ENCODE measurements around the gene GZMM. TPM values are rescaled to one million over a fixed set of nuclear protein-coding genes. Genes with fewer than 3 reads are reported as not detected.
A peak's percentile ranks its signal among the peaks of the same experiment; 100 is the strongest.

The GZMM gene
- total and polyA plus RNA-seq, 2 of the 13 experiments (the other 11 are each of a cell fraction or from before 2014, with no cell fraction given), result 0.07 TPM; not detected in 1

GRCh38 chr19:530134-531008, 13.5 kb upstream of the GZMM start (continued):
- TF ChIP-seq EZH2 (conservative IDR thresholded peaks at IDR 0.05; ENCODE audit: low read depth, low read length), result no peak
- no peak for TF ChIP-seq ZNF878 (CRISPR knock-in tag; IDR thresholded peaks at IDR 0.05)
- TF ChIP-seq ZNF768 (CRISPR knock-in tag; IDR thresholded peaks at IDR 0.05), result no peak
- peak; percentile 59; the same call in 1 of the 2 replicates for TF ChIP-seq KDM1A (CRISPR knock-in tag; IDR thresholded peaks at IDR 0.05)
- no peak for TF ChIP-seq SYNCRIP (IDR thresholded peaks at IDR 0.05; ENCODE audit: insufficient read depth, low read depth, low read length)
- 0 out of 2 replicates have a peak, but pooled peaks have one; percentile 8 for TF ChIP-seq SMAD1 (CRISPR knock-in tag; IDR thresholded peaks at IDR 0.05; ENCODE audit: borderline replicate concordance, low read depth)
- no peak for TF ChIP-seq ESRRA (CRISPR knock-in tag; IDR thresholded peaks at IDR 0.05; ENCODE audit: low read depth)
- no peak for TF ChIP-seq ZNF207 (IDR thresholded peaks at IDR 0.05; ENCODE audit: borderline replicate concordance)
- no peak for TF ChIP-seq SMAD3 (CRISPR knock-in tag; IDR thresholded peaks at IDR 0.05)
- no peak for TF ChIP-seq ZNF253 (CRISPR knock-in tag; IDR thresholded peaks at IDR 0.05; ENCODE audit: borderline replicate concordance)
- TF ChIP-seq, protein P1, sequence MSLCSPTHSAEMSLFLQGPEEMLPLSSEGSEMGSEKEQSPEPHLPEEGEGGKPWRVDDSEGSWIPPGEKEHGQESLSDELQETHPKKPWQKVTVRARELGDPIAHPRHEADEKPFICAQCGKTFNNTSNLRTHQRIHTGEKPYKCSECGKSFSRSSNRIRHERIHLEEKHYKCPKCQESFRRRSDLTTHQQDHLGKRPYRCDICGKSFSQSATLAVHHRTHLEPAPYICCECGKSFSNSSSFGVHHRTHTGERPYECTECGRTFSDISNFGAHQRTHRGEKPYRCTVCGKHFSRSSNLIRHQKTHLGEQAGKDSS (CRISPR knock-in tag; IDR thresholded peaks at IDR 0.05; ENCODE audit: borderline replicate concordance, low read depth), result no peak
- no peak for TF ChIP-seq PRDM4 (CRISPR knock-in tag; IDR thresholded peaks at IDR 0.05; ENCODE audit: borderline replicate concordance)
- no peak for TF ChIP-seq AGO1 (IDR thresholded peaks at IDR 0.05; ENCODE audit: low read depth, low read length, poor library complexity, severe bottlenecking)
- TF ChIP-seq NFE2L2 (IDR thresholded peaks at IDR 0.05; ENCODE audit: low read length), result no peak
- TF ChIP-seq CBFB (CRISPR knock-in tag; IDR thresholded peaks at IDR 0.05), result no peak
- no peak for TF ChIP-seq ZNF841 (CRISPR knock-in tag; IDR thresholded peaks at IDR 0.05; ENCODE audit: borderline replicate concordance)
- no peak for TF ChIP-seq U2AF1 (optimal IDR thresholded peaks at IDR 0.05; ENCODE audit: low read depth, low read length)
- TF ChIP-seq ZSCAN29 (CRISPR knock-in tag; conservative IDR thresholded peaks at IDR 0.05), result no peak
- TF ChIP-seq ZFP36L2 (CRISPR knock-in tag; IDR thresholded peaks at IDR 0.05), result no peak
- no peak for TF ChIP-seq CREB3 (CRISPR knock-in tag; IDR thresholded peaks at IDR 0.05)
- no peak; the same call in 1 of the 2 replicates for TF ChIP-seq NFKB2 (CRISPR knock-in tag; IDR thresholded peaks at IDR 0.05; ENCODE audit: borderline replicate concordance)
- peak; percentile 80 for TF ChIP-seq ZNF501 (CRISPR knock-in tag; IDR thresholded peaks at IDR 0.05)
- 0 out of 2 replicates have a peak, but pooled peaks have one; percentile 18 for TF ChIP-seq ISL2 (CRISPR knock-in tag; IDR thresholded peaks at IDR 0.05)
- TF ChIP-seq NR2C2 (CRISPR knock-in tag; IDR thresholded peaks at IDR 0.05; ENCODE audit: borderline replicate concordance), result no peak

Data from HepG2 (cell line).